Stimulated activated CD8-positive, alpha-beta memory T cell treated with anti-CD3 and anti-CD28 coated beads, Interleukin-7, amount 100 ng/mL, for 24 hours (primary cell): ENCODE data around the gene KCNK3.
A peak's percentile ranks its signal among the peaks of the same experiment; 100 is the strongest.
"Not testable (repeated sequence)": the region's sequence is repeated elsewhere in the genome, so short reads cannot be mapped to it uniquely, and the experiment has no call there.

Experiments
- DNase-seq: peaks from one replicate; pipeline ENCODE4 v3.0.0-alpha.2; 2020; ENCODE audit warnings: low read depth

Gene KCNK3

DNA sequence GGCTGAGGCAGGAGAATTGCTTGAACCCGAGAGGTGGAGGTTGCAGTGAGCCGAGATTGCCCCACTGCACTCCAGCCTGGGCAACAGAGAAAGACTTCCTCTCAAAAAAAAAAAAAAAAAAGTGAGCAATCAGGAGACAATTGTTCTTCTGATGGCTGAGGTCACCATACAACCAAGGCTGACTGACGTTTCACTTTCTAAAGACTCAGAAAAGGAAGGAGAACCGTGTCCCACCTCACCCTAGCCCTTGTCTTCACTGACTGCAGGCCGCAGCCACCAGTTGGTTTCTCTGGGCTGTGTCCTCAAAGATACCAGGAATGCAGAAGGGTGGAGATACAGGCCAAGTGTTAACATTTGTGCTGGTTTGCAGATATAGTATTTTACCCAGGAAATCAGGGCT lies 63.8 kb downstream of the KCNK3 start:
- DNase-seq: no peak

DNA sequence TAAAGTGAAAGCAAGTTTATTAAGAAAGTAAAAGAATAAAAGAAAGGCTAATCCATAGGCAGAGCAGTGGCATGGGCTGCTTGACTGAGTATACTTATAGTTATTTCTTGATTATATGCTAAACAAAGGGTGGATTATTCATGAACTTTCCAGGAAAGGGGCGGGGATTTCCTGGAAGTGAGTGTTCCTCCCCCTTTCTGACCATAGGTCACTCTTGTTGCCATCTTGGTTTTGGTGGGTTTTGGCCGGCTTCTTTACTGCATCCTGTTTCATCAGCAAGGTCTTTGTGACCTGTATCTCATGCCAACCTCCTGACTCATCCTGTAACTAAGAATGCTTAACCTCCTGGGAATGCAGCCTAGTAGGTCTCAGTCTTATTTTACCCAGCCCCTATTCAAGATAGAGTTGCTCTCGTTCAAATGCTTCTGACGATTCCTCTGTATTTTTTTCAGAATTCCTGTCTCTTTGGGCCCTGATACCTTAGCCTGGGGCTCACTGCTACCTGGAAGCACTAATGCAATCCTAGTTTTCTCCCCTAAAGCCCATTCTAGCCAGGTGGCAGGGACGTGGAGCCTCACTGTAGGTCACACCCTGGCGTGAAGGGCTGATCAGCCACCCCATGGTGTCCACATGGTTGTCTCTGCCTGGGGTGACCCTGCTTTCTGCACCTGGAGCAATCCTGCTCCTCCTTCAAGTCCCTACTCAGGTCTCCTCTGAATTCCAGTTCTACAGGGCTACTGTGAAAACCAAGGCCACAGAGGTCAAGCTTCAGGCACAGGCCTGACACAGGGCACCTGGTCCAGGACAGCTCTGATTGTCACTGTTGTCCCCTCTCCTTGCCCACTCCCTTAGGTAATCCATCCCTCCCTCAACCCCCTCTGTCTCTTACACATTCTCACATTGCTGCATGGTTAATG lies 65.6 kb downstream of the KCNK3 start:
- no peak for DNase-seq

DNA sequence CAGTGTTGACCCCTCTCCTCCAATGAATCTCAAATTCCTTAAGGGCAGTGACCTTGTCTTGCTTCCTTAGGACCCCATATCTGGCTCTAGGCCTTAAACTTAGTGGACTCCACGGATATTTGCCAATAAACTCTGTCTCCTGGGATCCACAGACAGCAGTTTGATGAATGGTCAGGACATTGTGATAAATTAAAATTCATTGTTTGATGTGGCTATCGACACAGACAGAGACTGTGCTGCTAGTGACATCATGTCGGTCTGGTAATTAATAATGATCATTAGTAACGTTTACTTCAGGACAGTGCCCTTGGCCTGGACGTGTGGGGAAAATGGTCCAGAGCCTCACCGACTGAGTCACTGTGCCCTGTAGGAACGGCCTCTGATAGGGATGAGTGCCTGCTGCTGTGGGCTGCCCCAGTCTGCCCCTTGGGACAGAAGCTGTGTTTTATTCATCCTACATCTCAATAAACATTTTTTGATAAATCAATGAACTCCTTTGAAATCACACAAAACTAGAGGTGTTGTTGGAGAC lies 66.3 kb downstream of the KCNK3 start:
- no peak for DNase-seq

DNA sequence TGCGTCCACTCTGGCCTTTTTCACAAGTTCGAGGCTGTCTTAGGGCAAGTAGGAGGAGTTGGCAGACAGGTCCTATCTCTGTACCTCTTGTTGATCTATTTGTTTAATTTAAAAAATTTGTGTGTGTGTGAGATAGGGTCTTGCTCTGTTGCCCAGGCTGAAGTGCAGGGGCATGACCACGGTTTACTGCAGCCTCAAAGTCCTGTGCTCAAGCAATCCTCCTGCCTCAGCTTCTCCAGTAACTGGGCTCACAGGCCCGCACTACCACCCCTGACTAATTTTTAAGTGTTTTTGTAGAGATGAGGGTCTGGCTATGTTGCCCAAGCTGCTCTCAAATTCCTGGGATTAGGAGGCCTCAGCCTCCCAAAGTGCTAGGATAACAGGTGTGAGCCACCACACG lies 67.3 kb downstream of the KCNK3 start:
- DNase-seq: no peak

DNA sequence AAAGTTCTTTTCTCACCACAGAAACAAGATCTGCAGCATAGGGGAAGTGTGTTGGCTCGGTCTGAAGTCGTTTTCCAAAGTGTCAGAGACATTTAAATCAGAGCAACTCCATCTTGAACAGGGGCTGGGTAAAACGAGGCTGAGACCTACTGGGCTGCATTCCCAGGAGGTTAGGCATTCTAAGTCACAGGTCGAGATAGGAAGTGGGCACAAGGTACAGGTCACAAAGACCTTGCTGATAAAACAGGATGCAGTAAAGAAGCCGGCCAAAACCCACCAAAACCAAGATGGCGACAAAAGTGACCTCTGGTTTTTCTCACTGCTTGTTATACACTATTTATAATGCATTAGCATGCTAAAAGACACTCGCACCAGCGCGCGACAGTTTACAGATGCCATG lies 68.5 kb downstream of the KCNK3 start:
- DNase-seq: not testable (repeated sequence)

DNA sequence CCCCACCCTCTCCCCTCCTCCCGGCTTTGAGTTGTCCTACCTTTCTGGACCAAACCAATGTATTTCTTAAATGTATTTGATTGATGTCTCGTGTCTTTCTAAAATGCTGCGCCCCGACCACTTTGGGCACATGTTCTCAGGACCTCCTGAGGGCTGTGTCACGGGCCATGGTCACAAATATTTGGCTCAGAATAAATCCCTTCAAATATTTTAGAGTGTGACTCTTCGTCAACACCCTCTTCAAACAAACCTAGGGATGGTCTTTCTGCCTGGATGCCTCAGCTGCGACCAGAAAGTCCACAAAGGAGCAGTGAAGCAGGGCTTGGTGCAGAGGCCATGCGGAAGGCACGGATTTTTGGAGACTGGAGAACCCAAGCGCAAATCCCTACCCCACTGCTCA lies 70.5 kb downstream of the KCNK3 start:
- DNase-seq: no peak

DNA sequence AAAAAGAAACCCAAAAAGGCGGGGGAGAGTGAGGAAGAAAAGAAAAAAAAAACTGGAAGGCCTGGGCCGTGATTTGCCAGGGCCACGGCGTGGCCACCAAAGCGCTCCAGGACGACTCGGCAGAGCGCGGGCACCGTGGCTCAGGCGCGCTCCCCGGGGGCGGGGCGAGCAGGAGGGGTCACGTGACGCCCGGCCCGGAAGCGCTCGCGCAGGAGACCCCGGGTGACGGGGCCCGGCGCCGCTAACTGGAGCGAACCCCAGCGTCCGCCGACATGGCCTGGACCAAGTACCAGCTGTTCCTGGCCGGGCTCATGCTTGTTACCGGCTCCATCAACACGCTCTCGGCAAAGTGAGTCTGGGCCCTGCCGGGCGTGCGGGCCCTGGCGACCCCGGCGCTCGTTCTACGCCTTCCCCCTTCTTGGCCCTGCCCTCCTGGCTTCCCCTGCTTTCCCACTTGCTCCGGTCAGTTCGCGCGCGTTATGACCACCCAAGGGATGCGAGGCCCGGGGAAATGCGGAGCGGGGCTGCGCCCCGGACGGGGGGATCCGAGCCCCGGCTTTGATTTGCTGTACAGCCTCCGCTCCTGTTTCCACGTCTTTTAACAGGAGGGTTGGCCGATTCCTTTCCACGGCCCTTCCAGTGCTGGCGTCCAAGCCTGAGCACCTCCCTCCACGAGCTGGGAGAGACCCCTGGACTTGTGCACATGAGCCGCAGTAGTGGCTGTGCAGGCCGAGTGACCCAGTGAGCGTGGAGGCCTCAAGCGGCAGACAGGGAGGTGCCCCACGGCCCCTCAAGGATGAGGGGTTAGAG lies 71.8 kb downstream of the KCNK3 start, which contains the start of gene SLC35F6:
TSS of gene SLC35F6 (plus strand) at position 207 of the 810 bp plus-strand sequence. CDS start at position 273, 66 bp downstream.
- DNase-seq: peak; percentile 57

DNA sequence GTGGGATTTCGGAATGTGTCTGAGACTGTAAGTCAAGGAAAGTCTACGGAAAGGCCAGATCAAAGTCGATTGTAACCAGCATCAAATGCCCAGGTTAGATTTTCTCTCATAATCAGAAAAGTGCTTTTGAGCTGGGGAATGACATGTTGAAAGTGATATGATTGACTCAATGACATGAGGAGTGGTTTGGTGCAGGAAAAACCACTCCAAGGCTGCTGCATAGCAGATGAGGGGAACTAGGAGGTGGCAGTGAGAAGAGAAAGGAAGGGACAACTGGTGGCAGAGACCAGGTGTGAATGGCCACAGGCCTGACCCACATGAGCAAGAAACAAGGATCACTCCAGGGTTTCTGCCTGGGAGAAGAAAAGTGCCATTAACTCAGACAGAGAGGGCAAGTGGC lies 72.4 kb downstream of the KCNK3 start:
- DNase-seq: no peak

DNA sequence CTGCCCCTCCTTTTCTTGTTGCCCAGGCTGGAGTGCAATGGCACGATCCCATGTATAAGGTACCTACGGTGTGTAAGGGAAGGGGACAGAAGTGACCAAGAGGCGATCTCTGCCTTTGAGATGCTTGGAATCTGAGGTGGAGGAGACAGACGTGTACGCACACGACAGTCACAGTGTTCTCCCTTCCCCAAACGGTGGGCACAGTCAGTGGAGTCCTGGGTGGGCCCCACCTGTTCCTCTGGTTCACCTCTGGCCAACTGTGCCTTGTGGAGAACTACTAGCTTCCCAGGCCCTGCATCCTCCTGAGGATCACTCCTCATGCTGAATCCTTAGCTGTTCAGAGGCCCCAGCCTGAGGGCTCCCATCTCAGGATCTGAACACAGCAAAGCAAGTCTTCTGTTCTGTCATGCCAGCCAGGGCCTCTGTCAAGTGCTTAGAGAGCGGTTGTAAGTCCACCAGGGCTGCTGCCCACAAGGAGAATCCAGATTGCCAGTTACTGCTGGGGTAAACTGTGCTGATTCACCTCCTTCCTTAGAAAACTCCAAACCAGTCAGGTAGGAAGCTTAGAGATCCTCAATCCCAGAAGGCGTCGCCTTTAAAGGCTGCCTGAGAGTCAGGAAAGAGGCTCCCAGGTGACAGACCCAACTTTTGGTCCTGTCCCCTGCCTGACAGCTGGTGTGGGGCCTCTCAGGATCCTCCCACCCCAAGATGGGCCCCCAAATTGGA lies 73.1 kb downstream of the KCNK3 start:
- DNase-seq: no peak

DNA sequence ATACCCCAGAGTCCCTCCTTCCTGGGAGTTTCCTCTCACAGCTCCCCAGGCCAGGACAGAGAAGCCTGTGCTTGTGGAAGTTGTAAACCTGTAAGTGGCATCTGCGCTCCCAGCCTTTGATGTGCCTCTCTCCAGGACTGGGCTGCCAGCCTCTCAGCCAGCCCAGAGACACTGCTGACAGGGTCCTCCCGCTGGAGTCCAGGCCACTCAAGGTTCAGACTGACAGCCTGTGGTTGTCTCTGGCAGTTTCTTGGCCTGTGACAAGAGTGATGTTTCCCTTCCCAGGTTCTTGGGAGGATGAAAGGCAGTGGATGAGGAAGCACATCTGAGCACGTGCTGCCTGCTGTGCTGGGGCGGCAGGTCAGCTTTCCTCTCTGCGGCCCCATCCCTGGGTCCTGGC lies 74.6 kb downstream of the KCNK3 start:
- DNase-seq: no peak

DNA sequence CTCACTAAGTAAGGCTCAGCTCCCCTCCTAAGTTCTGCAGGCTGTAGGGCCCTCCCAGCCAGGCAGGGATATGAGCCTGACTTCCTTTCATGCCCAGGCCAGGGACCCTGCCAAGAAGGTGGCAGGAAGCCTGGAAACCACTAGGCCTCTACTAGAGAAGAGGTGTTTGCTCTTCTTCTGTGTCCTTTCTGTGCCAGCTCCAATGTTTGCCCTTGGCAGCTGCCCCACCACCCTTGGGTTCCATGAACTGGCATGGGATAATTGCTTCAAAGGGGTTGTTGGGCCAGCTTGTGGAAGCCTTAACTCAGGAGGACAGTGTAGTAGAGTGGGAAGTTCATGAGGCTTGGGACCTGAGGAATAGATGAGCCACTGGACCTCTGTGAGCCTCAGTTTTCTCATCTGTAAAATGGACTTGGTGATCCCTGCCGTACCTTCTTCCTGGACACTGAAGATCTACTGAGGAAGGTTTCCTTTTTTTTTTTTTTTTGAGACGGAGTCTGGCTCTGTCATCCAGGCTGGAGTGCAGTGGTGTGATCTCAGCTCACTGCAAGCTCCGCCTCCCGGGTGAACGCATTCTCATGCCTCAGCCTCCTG lies 75.5 kb downstream of the KCNK3 start:
- DNase-seq: no peak

DNA sequence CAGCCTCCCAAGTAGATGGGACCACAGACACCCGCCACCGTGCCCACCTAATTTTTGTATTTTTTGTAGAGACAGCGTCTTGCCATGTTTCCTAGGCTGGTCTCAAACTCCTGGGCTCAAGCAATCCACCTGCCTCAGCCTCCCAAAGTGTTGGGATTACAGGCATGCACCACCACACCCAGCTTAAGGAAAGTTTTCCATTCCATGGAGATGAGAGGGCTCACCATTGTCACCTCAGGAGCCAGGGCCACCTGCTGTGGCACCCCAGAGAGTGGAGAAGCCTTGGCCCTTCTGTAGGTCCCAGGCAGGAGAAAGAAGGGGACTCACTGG lies 76.2 kb downstream of the KCNK3 start:
- DNase-seq: no peak

DNA sequence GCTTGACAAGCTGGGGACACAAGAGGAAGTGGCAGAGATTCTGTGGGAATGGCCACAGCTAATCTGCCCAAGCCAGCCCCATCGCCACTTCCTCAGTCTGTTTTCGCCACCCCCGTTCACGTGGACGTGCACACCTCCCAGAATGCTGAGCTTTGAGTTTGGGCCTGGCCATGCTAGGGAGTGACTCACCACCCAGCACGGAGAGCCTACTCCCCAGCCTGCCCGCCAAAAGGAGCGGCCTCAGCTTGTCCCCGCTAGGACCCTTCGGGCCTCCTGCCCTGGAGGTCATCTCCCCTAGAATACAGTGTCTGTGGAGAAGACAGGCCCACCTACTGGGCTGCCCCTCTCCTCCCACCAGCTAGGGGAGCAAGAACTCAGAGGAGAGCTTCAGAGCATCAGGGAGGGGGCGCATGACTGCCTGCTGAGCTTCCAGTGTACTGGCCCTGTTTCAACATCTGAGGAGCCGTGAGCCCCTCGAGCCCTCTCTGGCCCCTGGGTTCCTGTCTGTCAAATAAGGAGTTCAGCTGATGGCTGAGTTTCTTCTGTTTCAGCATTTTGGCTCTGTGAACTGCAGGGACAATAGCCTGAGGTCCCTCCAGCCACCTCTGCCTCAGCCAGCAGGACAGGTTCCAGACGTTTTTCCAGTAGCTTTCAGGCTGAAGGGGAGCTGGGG lies 76.7 kb downstream of the KCNK3 start:
- DNase-seq: no peak

DNA sequence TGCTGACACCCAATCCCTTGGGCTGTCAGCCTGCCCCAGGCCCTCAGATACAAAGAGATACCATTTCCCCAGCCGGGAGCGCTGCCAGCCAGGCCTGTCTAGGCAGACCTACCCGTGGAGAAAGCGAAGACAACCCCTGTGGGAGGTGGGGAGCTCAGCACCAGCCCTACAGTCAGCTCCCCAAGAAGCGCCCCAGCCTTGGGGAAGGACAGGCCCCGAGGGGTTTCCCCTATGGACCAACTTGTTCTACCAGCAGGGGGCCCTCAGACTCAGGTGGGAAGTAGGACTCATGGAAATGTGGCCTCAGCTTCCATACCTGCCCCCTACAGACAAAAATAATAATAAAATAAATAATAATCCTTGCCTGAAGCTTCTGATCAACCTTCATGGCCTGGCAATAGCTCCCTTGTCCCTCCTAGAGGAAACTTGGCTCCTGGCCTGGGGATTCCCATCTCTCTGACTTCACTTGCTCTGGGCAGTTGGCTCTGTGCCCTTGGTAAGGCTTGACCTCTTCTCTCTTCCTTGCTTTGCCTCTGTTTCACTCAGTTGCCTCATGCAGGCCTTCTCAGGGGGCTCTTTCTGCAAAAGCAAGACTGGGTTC lies 78.6 kb downstream of the KCNK3 start:
- no peak for DNase-seq

DNA sequence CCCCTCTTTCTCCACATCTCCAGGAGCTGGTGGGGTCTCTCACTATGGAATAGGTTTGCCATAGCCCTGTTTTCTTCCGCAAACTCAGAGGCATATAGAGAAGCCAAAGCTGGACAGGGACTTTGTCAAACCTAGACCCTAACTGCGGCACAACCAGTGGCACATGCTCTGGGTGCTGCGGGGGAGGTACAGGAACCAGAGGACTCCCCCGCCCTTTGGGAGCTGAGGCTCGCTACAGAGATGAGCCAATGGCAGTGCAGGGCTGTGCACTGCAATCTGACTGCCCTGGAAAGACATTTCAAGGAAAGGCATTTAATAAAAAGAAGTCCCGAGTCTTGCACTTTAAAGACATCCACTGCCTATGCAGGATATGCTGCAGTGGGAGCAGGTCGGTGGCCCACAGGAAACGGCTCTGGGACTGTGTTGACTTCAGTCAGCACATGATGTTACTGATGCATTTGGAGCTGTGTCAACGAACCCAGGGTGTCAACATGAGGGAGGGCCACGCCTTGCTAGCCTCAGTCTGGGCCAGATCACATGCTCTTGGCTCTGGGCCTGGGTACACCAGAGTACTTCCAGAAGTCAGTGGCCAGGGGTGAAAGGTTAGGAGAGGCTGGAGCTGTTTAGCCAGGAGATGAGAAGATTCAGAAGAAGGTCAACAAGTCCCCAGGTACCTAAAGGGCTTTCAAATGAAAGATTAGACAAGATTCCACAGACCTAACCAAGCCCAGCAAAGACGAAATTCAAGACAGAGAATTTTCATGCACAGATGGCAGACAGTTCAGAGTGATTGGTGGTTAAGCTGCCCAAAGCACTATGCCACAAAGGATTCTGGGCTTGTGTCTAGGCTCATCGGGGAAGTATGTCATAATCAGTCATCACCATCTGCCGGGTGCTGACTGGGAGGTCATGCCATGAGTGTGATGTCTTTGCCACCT lies 79.8 kb downstream of the KCNK3 start:
- DNase-seq: no peak

DNA sequence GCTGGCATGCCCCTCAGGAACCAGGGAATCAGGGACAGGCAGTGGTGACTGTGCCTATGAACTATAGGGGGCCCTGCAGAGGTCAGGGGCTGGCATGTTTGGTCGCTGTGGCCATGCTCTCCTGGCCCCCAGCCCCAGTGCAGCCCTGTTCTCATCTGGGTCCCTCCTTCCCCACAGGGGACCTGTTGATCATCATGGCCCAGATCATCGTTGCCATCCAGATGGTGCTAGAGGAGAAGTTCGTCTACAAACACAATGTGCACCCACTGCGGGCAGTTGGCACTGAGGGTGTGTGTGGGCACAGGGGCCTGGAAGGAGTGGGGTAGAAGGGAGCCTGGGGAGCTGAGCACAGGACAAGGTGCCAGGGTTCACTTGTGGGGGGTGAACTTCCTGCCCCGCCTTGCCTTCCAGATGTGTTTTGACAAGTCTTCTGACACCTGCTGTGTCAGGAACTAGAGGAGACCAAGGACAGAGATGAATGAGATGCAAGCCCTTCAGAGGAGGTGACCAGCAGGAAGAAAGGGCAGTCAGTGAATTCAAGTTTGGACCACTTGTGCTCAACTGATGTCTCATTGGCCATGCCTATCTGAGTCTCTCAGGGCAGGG lies 83.8 kb downstream of the KCNK3 start:
- DNase-seq: no peak

DNA sequence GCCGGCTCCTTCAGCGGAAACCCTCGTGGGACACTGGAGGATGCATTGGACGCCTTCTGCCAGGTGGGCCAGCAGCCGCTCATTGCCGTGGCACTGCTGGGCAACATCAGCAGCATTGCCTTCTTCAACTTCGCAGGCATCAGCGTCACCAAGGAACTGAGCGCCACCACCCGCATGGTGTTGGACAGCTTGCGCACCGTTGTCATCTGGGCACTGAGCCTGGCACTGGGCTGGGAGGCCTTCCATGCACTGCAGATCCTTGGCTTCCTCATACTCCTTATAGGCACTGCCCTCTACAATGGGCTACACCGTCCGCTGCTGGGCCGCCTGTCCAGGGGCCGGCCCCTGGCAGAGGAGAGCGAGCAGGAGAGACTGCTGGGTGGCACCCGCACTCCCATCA lies 85.6 kb downstream of the KCNK3 start:
- DNase-seq: no peak

DNA sequence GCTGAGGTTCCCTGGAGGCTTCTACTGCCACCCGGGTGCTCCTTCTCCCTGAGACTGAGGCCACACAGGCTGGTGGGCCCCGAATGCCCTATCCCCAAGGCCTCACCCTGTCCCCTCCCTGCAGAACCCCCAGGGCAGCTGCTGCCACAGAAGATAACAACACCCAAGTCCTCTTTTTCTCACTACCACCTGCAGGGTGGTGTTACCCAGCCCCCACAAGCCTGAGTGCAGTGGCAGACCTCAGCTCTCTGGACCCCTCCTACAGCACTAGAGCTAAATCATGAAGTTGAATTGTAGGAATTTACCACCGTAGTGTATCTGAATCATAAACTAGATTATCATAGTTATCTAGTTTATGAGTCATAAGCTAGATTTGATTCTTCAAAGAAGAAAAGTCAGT lies 86.0 kb downstream of the KCNK3 start:
- DNase-seq: no peak

DNA sequence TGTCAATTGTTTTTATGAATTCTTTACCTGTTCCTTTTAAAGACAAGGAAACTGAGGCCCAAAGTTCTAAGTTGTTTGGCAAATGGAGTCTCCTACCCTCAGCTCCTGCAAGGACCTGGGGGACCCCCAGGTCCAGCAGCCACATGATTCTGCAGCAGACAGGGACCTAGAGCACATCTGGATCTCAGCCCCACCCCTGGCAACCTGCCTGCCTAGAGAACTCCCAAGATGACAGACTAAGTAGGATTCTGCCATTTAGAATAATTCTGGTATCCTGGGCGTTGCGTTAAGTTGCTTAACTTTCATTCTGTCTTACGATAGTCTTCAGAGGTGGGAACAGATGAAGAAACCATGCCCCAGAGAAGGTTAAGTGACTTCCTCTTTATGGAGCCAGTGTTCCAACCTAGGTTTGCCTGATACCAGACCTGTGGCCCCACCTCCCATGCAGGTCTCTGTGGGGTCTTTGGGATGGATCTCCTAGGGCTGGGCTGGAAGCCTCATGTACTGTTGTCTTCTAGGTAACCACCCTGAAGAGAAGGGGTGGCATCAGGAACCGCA lies 87.8 kb downstream of the KCNK3 start:
- no peak for DNase-seq
